ENCODE results near the gene ACHE.
"Not testable (repeated sequence)": the region's sequence is repeated elsewhere in the genome, so short reads cannot be mapped to it uniquely, and the experiment has no call there.

ACHE gene

DNA sequence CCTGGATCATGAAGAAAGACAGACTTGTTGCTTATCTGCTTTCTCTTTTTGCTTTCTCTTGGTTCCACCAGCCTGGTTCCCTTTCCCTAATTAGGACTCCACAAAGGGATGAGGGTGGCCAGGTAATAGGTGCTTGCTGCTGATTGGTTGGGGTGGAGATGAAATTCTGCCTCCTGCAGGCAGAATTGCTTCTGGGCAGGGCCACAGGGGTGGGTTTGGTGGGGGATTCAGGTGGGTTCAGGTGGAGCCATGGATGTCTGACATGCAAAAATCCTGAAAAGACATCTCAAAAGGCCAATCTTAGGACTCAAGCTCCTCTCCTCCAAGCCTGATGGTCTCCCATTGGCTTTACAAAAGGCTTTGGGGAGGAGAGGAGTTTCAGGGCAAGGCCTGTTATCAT lies 25.4 kb upstream of the ACHE start:
- Histone ChIP-seq H3K4me3 (no peak overlapping the region), H3K27ac (no peak overlapping the region), H3K36me3 (ENCODE audit: insufficient read depth, low read length) (no peaks in the 10 kb centered on the region), H3K9ac (ENCODE audit: insufficient read length) (no peak overlapping the region), H3K9me3 (ENCODE audit: low read depth, low read length) (no peaks in the 10 kb centered on the region)
- no peak for DNase-seq (ENCODE audit: low read depth, low spot score)
- TF ChIP-seq EZH2 (IDR thresholded peaks at IDR 0.05) (no peak), FOXP2 (optimal IDR thresholded peaks at IDR 0.05; ENCODE audit: control extremely low read depth, extremely low read length, insufficient read depth) (no peak), POLR2AphosphoS5 (IDR thresholded peaks at IDR 0.05; ENCODE audit: borderline replicate concordance, low read depth, low read length) (no peak)

GRCh38 chr7:100919779-100920437 lies 24.2 kb upstream of the ACHE start:
- H3K36me3 ChIP-seq (ENCODE audit: insufficient read depth, low read length); H3K9me3 ChIP-seq (ENCODE audit: low read depth, low read length): not testable (repeated sequence)

GRCh38 chr7:100919335-100919734 lies 23.6 kb upstream of the ACHE start:
- not testable (repeated sequence) for DNase-seq (ENCODE audit: low read depth, low spot score); H3K9ac ChIP-seq (ENCODE audit: insufficient read length); H3K27ac ChIP-seq; H3K9me3 ChIP-seq (ENCODE audit: low read depth, low read length); H3K36me3 ChIP-seq (ENCODE audit: insufficient read depth, low read length); H3K4me3 ChIP-seq

More at GRCh38 chr7:100919779-100920437, 24.2 kb upstream of the ACHE start:
- H3K27ac ChIP-seq; H3K9ac ChIP-seq (ENCODE audit: insufficient read length); H3K4me3 ChIP-seq; DNase-seq (ENCODE audit: low read depth, low spot score): not testable (repeated sequence)

DNA sequence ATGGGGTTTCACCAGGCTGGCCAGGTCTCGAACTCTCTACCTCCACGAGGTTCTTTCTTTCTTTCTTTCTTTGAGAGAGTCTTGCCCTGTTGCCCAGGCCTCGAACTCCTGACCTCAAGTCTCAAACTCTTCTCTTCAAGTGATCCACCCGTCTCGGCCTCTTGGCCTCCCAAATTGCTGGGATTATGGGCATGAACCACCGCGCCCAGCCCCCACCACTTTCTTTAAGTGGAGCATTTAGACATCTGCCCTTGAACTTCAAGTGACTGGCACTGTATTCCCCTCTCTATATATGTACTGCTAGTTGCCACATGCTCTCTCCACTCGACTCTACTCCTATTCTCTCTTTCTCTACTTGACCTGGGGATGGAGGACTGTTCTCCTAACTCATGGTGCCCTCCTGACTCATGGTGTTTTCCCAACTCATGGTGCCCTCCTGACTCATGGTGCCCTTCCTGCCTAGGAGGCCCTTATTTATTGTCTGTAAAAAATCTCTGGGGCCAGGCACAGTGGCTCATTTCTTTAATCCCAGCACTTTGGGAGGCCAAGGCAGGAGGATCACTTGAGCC lies 19.3 kb upstream of the ACHE start:
- Histone ChIP-seq H3K36me3 (ENCODE audit: insufficient read depth, low read length) (no peaks in the 10 kb centered on the region), H3K9ac (ENCODE audit: insufficient read length) (no peak overlapping the region), H3K27ac (no peak overlapping the region), H3K4me3 (no peak overlapping the region), H3K9me3 (ENCODE audit: low read depth, low read length) (no peaks in the 10 kb centered on the region)
- TF ChIP-seq POLR2AphosphoS5 (IDR thresholded peaks at IDR 0.05; ENCODE audit: borderline replicate concordance, low read depth, low read length) (no peak), FOXP2 (optimal IDR thresholded peaks at IDR 0.05; ENCODE audit: control extremely low read depth, extremely low read length, insufficient read depth) (no peak), EZH2 (IDR thresholded peaks at IDR 0.05) (no peak)
- no peak for DNase-seq (ENCODE audit: low read depth, low spot score)

GRCh38 chr7:100914208-100914878 lies 18.7 kb upstream of the ACHE start:
- no peak for DNase-seq (ENCODE audit: low read depth, low spot score)
- no peak overlapping the region for H3K9ac ChIP-seq (ENCODE audit: insufficient read length)
- H3K4me3 ChIP-seq: no peak overlapping the region
- no peaks in the 10 kb centered on the region for H3K9me3 ChIP-seq (ENCODE audit: low read depth, low read length)
- H3K27ac ChIP-seq: no peak overlapping the region
- H3K36me3 ChIP-seq (ENCODE audit: insufficient read depth, low read length): no peaks in the 10 kb centered on the region
- TF ChIP-seq FOXP2 (optimal IDR thresholded peaks at IDR 0.05; ENCODE audit: control extremely low read depth, extremely low read length, insufficient read depth) (no peak), POLR2AphosphoS5 (IDR thresholded peaks at IDR 0.05; ENCODE audit: borderline replicate concordance, low read depth, low read length) (no peak), EZH2 (IDR thresholded peaks at IDR 0.05) (no peak)

DNA sequence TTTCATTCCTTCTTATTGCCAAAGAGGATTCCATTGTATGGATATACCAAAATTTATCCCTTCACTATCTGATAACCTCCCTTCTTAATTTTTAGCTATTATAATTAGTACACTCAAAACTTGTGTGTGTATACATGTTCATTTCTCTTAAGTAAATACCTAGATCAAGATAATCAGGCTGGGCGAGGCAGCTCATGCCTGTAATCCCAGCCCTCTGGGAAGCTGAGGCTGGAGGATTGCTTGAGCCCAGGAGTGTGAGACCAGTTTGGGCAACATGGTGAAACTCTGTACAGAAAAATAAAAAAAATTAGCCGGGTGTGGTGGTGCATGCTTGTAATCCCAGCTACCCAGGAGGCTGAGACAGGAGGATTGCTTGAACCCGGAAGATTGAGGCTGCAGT lies 15.8 kb upstream of the ACHE start:
- no peaks in the 10 kb centered on the region for H3K36me3 ChIP-seq (ENCODE audit: insufficient read depth, low read length)
- no peak for DNase-seq (ENCODE audit: low read depth, low spot score)
- no peak overlapping the region for H3K4me3 ChIP-seq
- H3K9ac ChIP-seq (ENCODE audit: insufficient read length): no peak overlapping the region
- TF ChIP-seq POLR2AphosphoS5 (IDR thresholded peaks at IDR 0.05; ENCODE audit: borderline replicate concordance, low read depth, low read length) (no peak), FOXP2 (optimal IDR thresholded peaks at IDR 0.05; ENCODE audit: control extremely low read depth, extremely low read length, insufficient read depth) (no peak), EZH2 (IDR thresholded peaks at IDR 0.05) (no peak)
- no peak overlapping the region for H3K27ac ChIP-seq
- no peaks in the 10 kb centered on the region for H3K9me3 ChIP-seq (ENCODE audit: low read depth, low read length)

GRCh38 chr7:100910443-100910842 lies 14.8 kb upstream of the ACHE start:
- DNase-seq (ENCODE audit: low read depth, low spot score); H3K36me3 ChIP-seq (ENCODE audit: insufficient read depth, low read length); H3K27ac ChIP-seq; H3K4me3 ChIP-seq; H3K9ac ChIP-seq (ENCODE audit: insufficient read length); H3K9me3 ChIP-seq (ENCODE audit: low read depth, low read length): not testable (repeated sequence)

DNA sequence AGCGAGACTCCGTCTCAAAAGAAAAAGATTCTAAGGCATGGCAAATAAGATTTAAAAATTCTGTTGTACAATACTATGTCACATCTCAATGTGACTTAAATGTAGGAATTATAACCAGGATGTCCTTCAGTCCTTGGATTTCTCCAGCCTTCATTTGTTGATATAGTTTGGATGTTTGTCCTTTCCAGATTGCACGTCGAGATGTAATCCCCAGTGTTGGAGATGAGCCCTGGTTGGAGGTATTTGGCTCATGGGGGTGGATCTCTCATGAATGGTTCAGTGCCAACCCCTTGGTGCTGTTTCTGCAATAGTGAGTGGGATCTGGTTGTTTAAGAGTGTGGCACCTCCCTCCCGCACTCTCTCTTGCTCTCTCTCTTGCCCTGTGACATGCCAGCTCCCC lies 12.8 kb upstream of the ACHE start:
- H3K9me3 ChIP-seq (ENCODE audit: low read depth, low read length): no peaks in the 10 kb centered on the region
- H3K36me3 ChIP-seq (ENCODE audit: insufficient read depth, low read length): no peaks in the 10 kb centered on the region
- H3K9ac ChIP-seq (ENCODE audit: insufficient read length): no peak overlapping the region
- no peak overlapping the region for H3K4me3 ChIP-seq
- no peak for DNase-seq (ENCODE audit: low read depth, low spot score)
- TF ChIP-seq FOXP2 (optimal IDR thresholded peaks at IDR 0.05; ENCODE audit: control extremely low read depth, extremely low read length, insufficient read depth): no peak
- H3K27ac ChIP-seq: no peak overlapping the region

DNA sequence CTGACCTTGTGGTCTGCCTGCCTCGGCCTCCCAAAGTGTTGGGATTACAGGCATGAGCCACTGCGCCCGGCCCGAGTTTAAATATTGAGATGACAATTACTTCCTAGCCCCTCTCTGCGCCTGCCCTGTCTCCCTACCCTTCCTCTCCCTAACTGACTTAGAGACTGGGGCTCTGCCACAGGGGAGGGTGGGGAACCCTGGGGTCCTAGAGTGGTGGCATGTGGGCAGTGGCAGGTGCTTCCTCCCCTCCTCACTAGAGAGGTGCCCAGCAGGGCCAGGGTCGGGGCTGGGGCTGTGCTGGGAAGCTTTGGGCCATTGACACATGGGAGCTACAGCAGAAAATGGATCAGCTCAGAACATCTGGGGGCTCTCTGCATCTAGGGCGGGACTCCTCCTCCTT lies 7.0 kb upstream of the ACHE start:
- H3K9me3 ChIP-seq (ENCODE audit: low read depth, low read length): no peaks in the 10 kb centered on the region
- no peak overlapping the region for H3K27ac ChIP-seq
- no peak overlapping the region for H3K9ac ChIP-seq (ENCODE audit: insufficient read length)
- H3K4me3 ChIP-seq: no peak overlapping the region
- no peaks in the 10 kb centered on the region for H3K36me3 ChIP-seq (ENCODE audit: insufficient read depth, low read length)
- TF ChIP-seq FOXP2 (optimal IDR thresholded peaks at IDR 0.05; ENCODE audit: control extremely low read depth, extremely low read length, insufficient read depth) (no peak), EZH2 (IDR thresholded peaks at IDR 0.05) (no peak), POLR2AphosphoS5 (IDR thresholded peaks at IDR 0.05; ENCODE audit: borderline replicate concordance, low read depth, low read length) (no peak)
- DNase-seq (ENCODE audit: low read depth, low spot score): no peak

Data from SK-N-MC (cell line).